ENCODE data around the gene TP53I13.
A peak's percentile ranks its signal among the peaks of the same experiment; 100 is the strongest.

TP53I13 gene

GRCh38 chr17:29582254-29582765 is 13.8 kb downstream of the TP53I13 start:
- no peak for DNase-seq

- DNase-seq: no peak
These were observed 14.3 kb downstream of the TP53I13 start for GRCh38 chr17:29582772-29583171.

- no peak for DNase-seq
These were observed 15.1 kb downstream of the TP53I13 start for GRCh38 chr17:29583324-29584248.

GRCh38 chr17:29584452-29585079 is 16.1 kb downstream of the TP53I13 start:
- no peak for DNase-seq

GRCh38 chr17:29585080-29585751 is 16.7 kb downstream of the TP53I13 start:
- DNase-seq: no peak

GRCh38 chr17:29586676-29587469 is 18.4 kb downstream of the TP53I13 start:
- no peak for DNase-seq

- DNase-seq: no peak
These were observed 19.1 kb downstream of the TP53I13 start for GRCh38 chr17:29587591-29587990.

- DNase-seq: no peak
These were observed 19.6 kb downstream of the TP53I13 start for GRCh38 chr17:29588017-29588561.

- DNase-seq: peak; percentile 36
These were observed 20.3 kb downstream of the TP53I13 start for GRCh38 chr17:29588562-29589411.

GRCh38 chr17:29589524-29590410 is 21.3 kb downstream of the TP53I13 start, which contains the start of gene GIT1:
TSS of gene GIT1 (minus strand) at chr17:29589648. CDS start at chr17:29589378, 270 bp downstream.
- DNase-seq: peak; percentile 80

- DNase-seq: peak; percentile 82
These were observed 22.1 kb downstream of the TP53I13 start for GRCh38 chr17:29590411-29591145.

- peak; percentile 82 for DNase-seq
These were observed 22.7 kb downstream of the TP53I13 start for GRCh38 chr17:29591146-29591736.

GRCh38 chr17:29591737-29592608 is 23.5 kb downstream of the TP53I13 start:
- peak; percentile 89 for DNase-seq

- peak; percentile 43 for DNase-seq
These were observed 24.5 kb downstream of the TP53I13 start, which contains the start of gene ANKRD13B for GRCh38 chr17:29592850-29593551. TSS of gene ANKRD13B (plus strand) at chr17:29593132. CDS start at chr17:29593622, 490 bp downstream.

- peak; percentile 18 for DNase-seq
These were observed 25.4 kb downstream of the TP53I13 start for GRCh38 chr17:29593591-29594518.

All from NCI-H1092 treated with DMSO at 0.1 percent for 48 hours (cell line).